Activated B cell treated with CpG ODN at 0.5 μM for 24 hours (primary cell): ENCODE data around the gene PNMT. TPM values are rescaled to one million over a fixed set of nuclear protein-coding genes. Genes with fewer than 3 reads are reported as not detected.
"Not testable (repeated sequence)": the region's sequence is repeated elsewhere in the genome, so short reads cannot be mapped to it uniquely, and the experiment has no call there.

ENCODE experiments used
- ATAC-seq: fragments of 200-7000 bp; cut with Tn5 transposase; one replicate; pipeline ENCODE4 v1.10.0; 2021; ENCODE audit warnings: low read depth, mild to moderate bottlenecking, moderate library complexity
- CTCF ChIA-PET: fragments of 350-600 bp; sonication (Branson Sonifier 250); formaldehyde crosslinking; loops from one replicate; lab custom pipeline; 2021; ENCODE audit warnings: antibody characterized with exemption; lab: Charles Lee
- POLR2A ChIA-PET: fragments of 350-600 bp; sonication (Branson Sonifier 250); formaldehyde crosslinking; loops from one replicate; lab custom pipeline; 2021; ENCODE audit warnings: antibody characterized with exemption; lab: Charles Lee
- DNase-seq: peaks from one replicate; pipeline ENCODE4 v3.0.0; 2022
- H3K27ac Mint-ChIP-seq: one replicate; pipeline ENCODE4 v1.8.0; 2020; ENCODE audit warnings: mixed read lengths
- H3K27me3 Mint-ChIP-seq: one replicate; pipeline ENCODE4 v1.8.0; 2021; ENCODE audit warnings: mixed read lengths
- H3K36me3 Mint-ChIP-seq: one replicate; pipeline ENCODE4 v1.8.0; 2021; ENCODE audit warnings: low read depth, mixed read lengths
- H3K4me1 Mint-ChIP-seq: one replicate; pipeline ENCODE4 v1.8.0; 2021; ENCODE audit warnings: mixed read lengths
- H3K4me3 Mint-ChIP-seq: one replicate; pipeline ENCODE4 v1.8.0; 2020; ENCODE audit warnings: mild to moderate bottlenecking, mixed read lengths
- H3K9me3 Mint-ChIP-seq: one replicate; pipeline ENCODE4 v1.8.0; 2020; ENCODE audit warnings: mixed read lengths
- intact Hi-C: fragments of 100-400 bp; cut with micrococcal nuclease; formaldehyde crosslinking; loops from one replicate; pipeline ENCODE4 v1.15.1; 2024
- total RNA-seq: library from RNA; stranded (reverse); gene quantifications from 2 replicates; pipeline ENCODE4 v1.2.3, GENCODE V29; 2022
- TF ChIP-seq, protein P1 (sequence below): fragments of 200-600 bp; IDR thresholded peaks from one replicate; pipeline ENCODE4 v1.8.0; 2022; ENCODE audit warnings: antibody characterized with exemption, mild to moderate bottlenecking

Gene PNMT
- total RNA-seq, 1 donor from 2014 or later = not detected

GRCh38 chr17:39709319-39709997, 41.2 kb downstream of the PNMT start:
- Mint-ChIP-seq H3K27me3 (no peaks in the 10 kb centered on the region), H3K36me3 (no peaks in the 10 kb centered on the region), H3K4me1 (peaks cover 13% of the 10 kb centered on the region), H3K27ac (no peak overlapping the region), H3K9me3 (no peaks in the 10 kb centered on the region), H3K4me3 (no peak overlapping the region)
- ChIA-PET POLR2A (no interaction called here), CTCF (interaction anchor here (0.5 kb wide), 1 partner anchor 253 kb away, joined by 3 read pairs; no protein-coding TSS in a partner anchor)
- TF ChIP-seq, protein P1, sequence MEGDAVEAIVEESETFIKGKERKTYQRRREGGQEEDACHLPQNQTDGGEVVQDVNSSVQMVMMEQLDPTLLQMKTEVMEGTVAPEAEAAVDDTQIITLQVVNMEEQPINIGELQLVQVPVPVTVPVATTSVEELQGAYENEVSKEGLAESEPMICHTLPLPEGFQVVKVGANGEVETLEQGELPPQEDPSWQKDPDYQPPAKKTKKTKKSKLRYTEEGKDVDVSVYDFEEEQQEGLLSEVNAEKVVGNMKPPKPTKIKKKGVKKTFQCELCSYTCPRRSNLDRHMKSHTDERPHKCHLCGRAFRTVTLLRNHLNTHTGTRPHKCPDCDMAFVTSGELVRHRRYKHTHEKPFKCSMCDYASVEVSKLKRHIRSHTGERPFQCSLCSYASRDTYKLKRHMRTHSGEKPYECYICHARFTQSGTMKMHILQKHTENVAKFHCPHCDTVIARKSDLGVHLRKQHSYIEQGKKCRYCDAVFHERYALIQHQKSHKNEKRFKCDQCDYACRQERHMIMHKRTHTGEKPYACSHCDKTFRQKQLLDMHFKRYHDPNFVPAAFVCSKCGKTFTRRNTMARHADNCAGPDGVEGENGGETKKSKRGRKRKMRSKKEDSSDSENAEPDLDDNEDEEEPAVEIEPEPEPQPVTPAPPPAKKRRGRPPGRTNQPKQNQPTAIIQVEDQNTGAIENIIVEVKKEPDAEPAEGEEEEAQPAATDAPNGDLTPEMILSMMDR = no peak
- ATAC-seq (no peak), DNase-seq (no peak)
- intact Hi-C loops = no loop called here

GRCh38 chr17:39709998-39710964, 42.0 kb downstream of the PNMT start:
- no peaks in the 10 kb centered on the region for H3K27me3 Mint-ChIP-seq
- ATAC-seq (no peak), DNase-seq (no peak)
- no peak overlapping the region for H3K27ac Mint-ChIP-seq
- H3K4me1 Mint-ChIP-seq = peaks cover 13% of the 10 kb centered on the region
- H3K36me3 Mint-ChIP-seq = no peaks in the 10 kb centered on the region
- TF ChIP-seq, protein P1 = no peak
- ChIA-PET POLR2A (no interaction called here), CTCF (no interaction called here)
- H3K4me3 Mint-ChIP-seq = no peak overlapping the region
- no peaks in the 10 kb centered on the region for H3K9me3 Mint-ChIP-seq
- intact Hi-C loops = no loop called here

DNA sequence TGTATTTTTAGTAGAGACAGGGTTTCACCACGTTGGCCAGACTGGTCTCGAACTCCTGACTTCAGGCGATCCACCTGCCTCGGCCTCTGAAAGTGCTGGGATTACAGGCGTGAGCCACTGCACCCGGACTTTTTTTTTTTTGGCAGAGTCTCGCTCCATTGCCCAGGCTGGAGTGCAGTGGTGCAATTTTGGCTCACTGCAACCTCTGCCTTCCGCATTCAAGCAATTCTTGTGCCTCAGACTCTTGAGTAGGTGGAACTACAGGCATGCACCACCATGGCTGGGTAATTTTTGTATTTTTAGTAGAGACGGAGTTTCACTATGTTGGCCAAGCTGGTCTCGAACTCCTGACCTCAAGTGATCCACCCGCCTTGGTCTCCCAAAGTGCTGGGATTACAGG, 42.8 kb downstream of the PNMT start:
- H3K36me3 Mint-ChIP-seq, intact Hi-C loops, H3K9me3 Mint-ChIP-seq, CTCF ChIA-PET, DNase-seq, H3K4me3 Mint-ChIP-seq, POLR2A ChIA-PET, H3K27me3 Mint-ChIP-seq, H3K27ac Mint-ChIP-seq, ATAC-seq: not testable (repeated sequence)
- H3K4me1 Mint-ChIP-seq = peaks cover 13% of the 10 kb centered on the region

- intact Hi-C loops = no loop called here
- TF ChIP-seq, protein P1 = no peak
- Mint-ChIP-seq H3K36me3 (no peaks in the 10 kb centered on the region), H3K9me3 (no peaks in the 10 kb centered on the region), H3K4me1 (peaks cover 10% of the 10 kb centered on the region), H3K27ac (no peak overlapping the region), H3K4me3 (no peak overlapping the region), H3K27me3 (no peaks in the 10 kb centered on the region)
- no peak for ATAC-seq
- no peak for DNase-seq
- ChIA-PET POLR2A (no interaction called here), CTCF (no interaction called here)
These were observed 43.6 kb downstream of the PNMT start for GRCh38 chr17:39711851-39712250.

DNA sequence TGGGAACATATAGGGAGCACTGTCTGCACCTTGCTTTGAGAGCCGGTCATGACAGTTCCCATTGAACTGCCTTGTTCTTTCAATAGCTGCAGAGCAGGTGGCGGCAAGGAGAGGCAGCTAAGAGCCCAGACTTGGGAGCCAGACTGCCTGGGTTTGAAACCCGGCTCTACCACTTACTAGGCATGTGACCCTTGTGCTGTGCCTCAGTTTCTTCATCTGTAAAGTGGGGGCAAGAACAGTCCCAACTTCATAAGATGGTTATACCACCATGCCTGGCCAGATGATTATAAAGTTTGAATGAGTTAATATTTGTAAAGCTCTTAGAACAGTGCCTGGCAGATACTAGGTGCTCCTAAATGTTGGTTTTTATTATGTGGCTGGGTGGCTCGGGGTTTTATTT, 46.0 kb downstream of the PNMT start:
- DNase-seq (no peak), ATAC-seq (no peak)
- no peak overlapping the region for H3K4me3 Mint-ChIP-seq
- no peaks in the 10 kb centered on the region for H3K27me3 Mint-ChIP-seq
- H3K4me1 Mint-ChIP-seq = peaks cover 5% of the 10 kb centered on the region
- ChIA-PET POLR2A (interaction anchor here (0.7 kb wide), 2 partner anchors 10 to 34 kb away, joined by 3 read pairs; no protein-coding TSS in a partner anchor), CTCF (no interaction called here)
- H3K36me3 Mint-ChIP-seq = no peaks in the 10 kb centered on the region
- TF ChIP-seq, protein P1 = no peak
- no peak overlapping the region for H3K27ac Mint-ChIP-seq
- intact Hi-C loops = no loop called here
- H3K9me3 Mint-ChIP-seq = no peaks in the 10 kb centered on the region
